Right lobe of liver (tissue), 6 donors: ENCODE measurements around the gene XRCC6. TPM values are rescaled to one million over a fixed set of nuclear protein-coding genes. Genes with fewer than 3 reads are reported as not detected.

Source experiments
- ATAC-seq, 4 donors: fragments of 200-7000 bp; cut with Tn5 transposase; one replicate each; pipeline ENCODE4 v1.9.1; 2020; ENCODE audit warnings: mild to moderate bottlenecking in 4 of 4, moderate library complexity in 4 of 4
- DNase-seq, 3 donors: peaks; one replicate each; pipeline ENCODE4 v3.0.0-alpha.2; 2020
- H3K27ac ChIP-seq, 3 donors: fragments of 200-600 bp; one replicate each; pipeline ENCODE4 v1.8.0; 2022
- H3K27me3 ChIP-seq, 2 donors: fragments of 200-600 bp; one replicate each; pipeline ENCODE4 v1.8.0; 2022
- H3K36me3 ChIP-seq, 4 donors: fragments of 200-600 bp; sonication (generic) in 1 of 4; one replicate each; pipeline versions ENCODE4 v1.5.1 to v1.8.0; 2017 to 2022; ENCODE audit warnings: control low read depth in 1 of 4
- H3K4me1 ChIP-seq, 4 donors: fragments of 200-600 bp; sonication (generic) in 1 of 4; one replicate each; pipeline versions ENCODE4 v1.5.1 to v1.8.0; 2017 to 2022; ENCODE audit warnings: control low read depth in 1 of 4
- H3K4me3 ChIP-seq, 3 donors: fragments of 200-600 bp; one replicate each; pipeline ENCODE4 v1.8.0; 2022
- H3K9me3 ChIP-seq, 4 donors: fragments of 200-600 bp; sonication (generic) in 1 of 4; one replicate each; pipeline versions ENCODE4 v1.5.1 to v1.8.0; 2017 to 2022; ENCODE audit warnings: control low read depth in 1 of 4
- CTCF ChIP-seq, 4 donors: fragments of 200-600 bp in 3 of 4; fragments of 450-650 bp in 1 of 4; IDR thresholded peaks; one replicate each; pipeline versions ENCODE4 v1.5.1 to v1.8.0; 2016 to 2022; ENCODE audit warnings: antibody characterized with exemption in 4 of 4, mild to moderate bottlenecking in 2 of 4
- POLR2A ChIP-seq: fragments of 450-650 bp; IDR thresholded peaks from one replicate; pipeline ENCODE4 v1.6.1; 2017; ENCODE audit warnings: antibody characterized with exemption, mild to moderate bottlenecking
- WGBS: methylation state at CpG from one replicate; pipeline ENCODE4 v1.1.6; 2018; ENCODE audit warnings: low coverage, low lambda C conversion rate; ENCODE audit not compliant: insufficient coverage; ENCODE audit errors: missing lambda C conversion rate; 5-methylcytosine and 5-hydroxymethylcytosine counted together
- intact Hi-C, 2 donors: fragments of 100-400 bp; cut with DNase I; formaldehyde crosslinking; loops; one replicate each; pipeline versions ENCODE4 v1.11.2 to v1.14.1; 2022
- total RNA-seq, 6 experiments: library from RNA; depleted of rRNA in 2 of 6; stranded (reverse); fragments of >200 nt in 2 of 6; fragmentation: NEBNext Ultra II Directional in 3 of 6; extraction: Animal tissue kit (Norgen Biotek cat#: 25700) in 3 of 6; gene quantifications; one replicate each; pipeline versions ENCODE4 v1.1.0 to v1.2.4, GENCODE V29; 2016 to 2023
- donor health status: DM: no; HTN: yes; CAD: no.
- donor health status: DM: no; HTN: no; CAD: no.
- donor health status: DM: no; HTN: no; CAD: no.
- donor health status: DM: no; HTN: yes; CAD: no.
- donor health status: DM: no; HTN: yes; CAD: no.

XRCC6 gene
- total RNA-seq, 6 experiments from 2014 or later, result 71.0 to 122 (median 91.1) TPM

GRCh38 chr22:41595703-41596102, 25.4 kb upstream of the XRCC6 start:
- WGBS, result 80% methylated on average over 1 of the region's 5 CpGs
- TF ChIP-seq CTCF (IDR thresholded peaks at IDR 0.05) (no peak), POLR2A (no peak)
- no peak overlapping the region for H3K27ac ChIP-seq
- DNase-seq, result peak in 1 of 3 donors; percentile 1
- no peaks in the 10 kb centered on the region for H3K4me1 ChIP-seq
- peaks cover 0 to 10% (median 4%) of the 10 kb centered on the region in 4 donors for H3K36me3 ChIP-seq
- no peak for ATAC-seq
- intact Hi-C loops, result loop anchor here (5.0 to 10.0 kb wide), 2 partner anchors 51 to 53 kb away; partner anchors contain the start of gene POLR3H (in 2 of the 2)
- no peaks in the 10 kb centered on the region for H3K27me3 ChIP-seq
- no peak overlapping the region for H3K4me3 ChIP-seq
- no peaks in the 10 kb centered on the region for H3K9me3 ChIP-seq

GRCh38 chr22:41596776-41597634, 24.1 kb upstream of the XRCC6 start:
- WGBS, result 68% methylated on average over 5 of the region's 13 CpGs
- H3K27me3 ChIP-seq, result no peaks in the 10 kb centered on the region
- H3K27ac ChIP-seq, result no peak overlapping the region
- H3K9me3 ChIP-seq, result no peaks in the 10 kb centered on the region
- no peaks in the 10 kb centered on the region for H3K4me1 ChIP-seq
- H3K36me3 ChIP-seq, result peaks cover 0 to 23% (median 9%) of the 10 kb centered on the region in 4 donors
- intact Hi-C loops, result loop anchor here (5.0 to 10.0 kb wide), 2 partner anchors 52 to 55 kb away; partner anchors contain the start of gene POLR3H (in 2 of the 2)
- ATAC-seq (peak; percentile 91 to 96 (median 93)), DNase-seq (peak; percentile 62 to 65 (median 65))
- H3K4me3 ChIP-seq, result no peak overlapping the region
- TF ChIP-seq CTCF (IDR thresholded peaks at IDR 0.05) (peak; percentile 64 to 80 (median 74)), POLR2A (no peak)

GRCh38 chr22:41597635-41597953, 23.5 kb upstream of the XRCC6 start:
- Histone ChIP-seq H3K4me1 (no peaks in the 10 kb centered on the region), H3K27me3 (no peaks in the 10 kb centered on the region), H3K9me3 (no peaks in the 10 kb centered on the region), H3K4me3 (no peak overlapping the region), H3K36me3 (peaks cover 0 to 28% (median 12%) of the 10 kb centered on the region in 4 donors), H3K27ac (no peak overlapping the region)
- no peak for TF ChIP-seq CTCF (IDR thresholded peaks at IDR 0.05)
- TF ChIP-seq POLR2A, result no peak
- peak in 1 of 3 donors; percentile 6 for DNase-seq
- WGBS, result 75% methylated on average over 2 of the region's 2 CpGs
- intact Hi-C loops, result loop anchor here (5.0 to 10.0 kb wide), 2 partner anchors 53 to 55 kb away; partner anchors contain the start of gene POLR3H (in 2 of the 2)
- ATAC-seq, result peak in 1 of 4 donors; percentile 8

GRCh38 chr22:41598081-41598480, 23.0 kb upstream of the XRCC6 start:
- DNase-seq (no peak), ATAC-seq (peak in 1 of 4 donors; percentile 6)
- no peaks in the 10 kb centered on the region for H3K9me3 ChIP-seq
- intact Hi-C loops, result loop anchor here (5.0 to 10.0 kb wide), 2 partner anchors 53 to 56 kb away; partner anchors contain the start of gene POLR3H (in 2 of the 2)
- peaks cover 0 to 33% (median 15%) of the 10 kb centered on the region in 4 donors for H3K36me3 ChIP-seq
- H3K4me1 ChIP-seq, result no peaks in the 10 kb centered on the region
- H3K27ac ChIP-seq, result no peak overlapping the region
- no peaks in the 10 kb centered on the region for H3K27me3 ChIP-seq
- WGBS, result 69% methylated on average over 4 of the region's 5 CpGs
- TF ChIP-seq POLR2A (no peak), CTCF (IDR thresholded peaks at IDR 0.05) (no peak)
- H3K4me3 ChIP-seq, result no peak overlapping the region
